K562 (cell line): ENCODE measurements around the gene DGCR8. TPM values are rescaled to one million over a fixed set of nuclear protein-coding genes. Genes with fewer than 3 reads are reported as not detected.

Experiments
- FOXK1 ChIP-seq: sonication (generic); formaldehyde crosslinking; IDR thresholded peaks from 2 replicates; pipeline ENCODE4 v1.8.0; 2022; ENCODE audit warnings: missing genetic modification reagents, mild to moderate bottlenecking, borderline replicate concordance
- NR4A1 ChIP-seq, 2 experiments: fragments of 250-450 bp in 1 of 2; fragments of 450-650 bp in 1 of 2; sonication (Bioruptor Pico) in 1 of 2; IDR thresholded peaks; 2 replicates each; pipeline versions ENCODE4 v1.4.0 to v1.6.1; 2016 to 2020; ENCODE audit warnings: mild to moderate bottlenecking in 2 of 2, missing compliant biosample characterization in 1 of 2, missing genetic modification characterization in 1 of 2, moderate library complexity in 1 of 2
- RBFOX2 ChIP-seq: fragments of 200-400 bp; formaldehyde crosslinking; IDR thresholded peaks from 2 replicates; pipeline ENCODE4 v1.6.1; 2017; ENCODE audit warnings: low read depth, mild to moderate bottlenecking, low read length, moderate library complexity
- USF2 ChIP-seq: sonication (generic); formaldehyde crosslinking; IDR thresholded peaks from 2 replicates; pipeline ENCODE4 v1.5.0; 2020; ENCODE audit warnings: missing genetic modification reagents
- ZBTB40 ChIP-seq, 2 experiments: fragments of 450-650 bp in 1 of 2; sonication (generic) in 1 of 2; formaldehyde crosslinking in 1 of 2; IDR thresholded peaks; 2 replicates each; pipeline versions ENCODE4 v1.7.1 to v1.9.0; 2016 to 2022; ENCODE audit warnings: inconsistent platforms in 1 of 2, mild to moderate bottlenecking in 1 of 2, missing genetic modification reagents in 1 of 2
- ZNF318 ChIP-seq, 2 experiments: fragments of 450-650 bp; IDR thresholded peaks; 2 replicates each; pipeline ENCODE4 v1.6.1; 2016; ENCODE audit warnings: mild to moderate bottlenecking in 2 of 2, borderline replicate concordance in 1 of 2, low read depth in 1 of 2, moderate library complexity in 1 of 2
- polyA plus RNA-seq, 8 experiments: library from polyadenylated mRNA; depleted of rRNA in 4 of 8; stranded (reverse) in 5 of 8; unstranded in 3 of 8; fragments of >200 nt; fragmentation: Nextera tagmentation in 2 of 8; fragmentation: Illumina TruSeq in 1 of 8; extraction: Ambion mirVana in 2 of 8; extraction: Trizol in 1 of 8; gene quantifications; 2 replicates each; pipeline versions ENCODE4 v1.2.1 to v1.2.3, GENCODE V29; 2011 to 2014; ENCODE audit warnings: inconsistent platforms in 1 of 8, missing spikeins in 1 of 8
- total RNA-seq, 7 experiments: library from RNA; depleted of rRNA in 6 of 7; stranded (reverse); fragments of >200 nt in 6 of 7; fragmentation: Illumina TruSeq in 2 of 7; extraction: Trizol in 2 of 7; gene quantifications; 2 replicates each; pipeline versions ENCODE4 v1.2.1 to v1.2.3, GENCODE V29; 2011 to 2021; ENCODE audit warnings: low replicate concordance in 1 of 7

DGCR8 gene
- total and polyA plus RNA-seq, 9 of the 15 experiments (the other 6 are each of a cell fraction or from before 2014, with no cell fraction given), result 5.9 to 144 (median 80.1) TPM

- TF ChIP-seq ZBTB40 (IDR thresholded peaks at IDR 0.05), result no peak
- TF ChIP-seq ZBTB40 (CRISPR knock-in tag; IDR thresholded peaks at IDR 0.05), result peak; percentile 42; the same call in 1 of the 2 replicates
- no peak for TF ChIP-seq USF2 (CRISPR knock-in tag)
- no peak for TF ChIP-seq ZNF318 (IDR thresholded peaks at IDR 0.05; ENCODE audit: borderline replicate concordance in 1 of 2, low read depth in 1 of 2)
- TF ChIP-seq NR4A1 (CRISPR knock-in tag; IDR thresholded peaks at IDR 0.05), result no peak
- TF ChIP-seq NR4A1 (tag; IDR thresholded peaks at IDR 0.05), result no peak
- no peak for TF ChIP-seq FOXK1 (CRISPR knock-in tag)
- peak; percentile 36; the same call in 1 of the 2 replicates for TF ChIP-seq RBFOX2
Observed at GRCh38 chr22:20106849-20107237, 26.8 kb downstream of the DGCR8 start (continued).
